PFSK-1 (cell line): ENCODE measurements around the gene EPHA6.

Source experiments
- POLR2AphosphoS5 ChIP-seq: IDR thresholded peaks from 2 replicates; pipeline ENCODE4 v1.6.1; 2012; ENCODE audit warnings: low read depth, mild to moderate bottlenecking, control low read depth, low read length, moderate library complexity
- REST ChIP-seq, 2 experiments: IDR thresholded peaks; 2 replicates each; pipeline versions ENCODE4 v1.6.1 to v1.8.0; 2011 to 2012; ENCODE audit warnings: low read depth in 2 of 2, low read length in 2 of 2, control low read depth in 1 of 2, inconsistent platforms in 1 of 2, mild to moderate bottlenecking in 1 of 2, moderate library complexity in 1 of 2; ENCODE audit not compliant: insufficient read depth in 1 of 2

- TF ChIP-seq REST (IDR thresholded peaks at IDR 0.05; ENCODE audit: insufficient read depth in 1 of 2, low read depth in 2 of 2, low read length in 2 of 2) (no peak), POLR2AphosphoS5 (no peak)
These were observed 878.4 kb downstream of the EPHA6 start for GRCh38 chr3:97692831-97693230.
